Activated CD4-positive, alpha-beta T cell treated with anti-CD3 and anti-CD28 coated beads for 4 hours (primary cell): ENCODE results near the gene SLC2A10.

ENCODE experiments used
- DNase-seq, 2 donors: peaks; one replicate each; pipeline ENCODE4 v3.0.0-alpha.2; 2020

Gene SLC2A10

GRCh38 chr20:46771195-46771588 is 61.7 kb downstream of the SLC2A10 start:
- DNase-seq, result no peak

- no peak for DNase-seq
Observed at GRCh38 chr20:46772901-46773300, 63.5 kb downstream of the SLC2A10 start.

GRCh38 chr20:46773680-46774079 is 64.2 kb downstream of the SLC2A10 start:
- DNase-seq, result no peak

GRCh38 chr20:46774236-46774635 is 64.8 kb downstream of the SLC2A10 start:
- DNase-seq, result no peak

- DNase-seq, result no peak
Observed at GRCh38 chr20:46774943-46775560, 65.6 kb downstream of the SLC2A10 start.

- no peak for DNase-seq
Observed at GRCh38 chr20:46775806-46776205, 66.4 kb downstream of the SLC2A10 start.

GRCh38 chr20:46777331-46777730 is 67.9 kb downstream of the SLC2A10 start:
- DNase-seq, result no peak

GRCh38 chr20:46779831-46780230 is 70.4 kb downstream of the SLC2A10 start:
- no peak for DNase-seq

- no peak for DNase-seq
Observed at GRCh38 chr20:46784436-46785127, 75.1 kb downstream of the SLC2A10 start.
